Adipocyte (in vitro differentiated cells): ENCODE data around the gene MORN4.
A peak's percentile ranks its signal among the peaks of the same experiment; 100 is the strongest.

ENCODE experiments used
- DNase-seq: peaks from one replicate; pipeline ENCODE4 v3.0.0-alpha.2; 2015; ENCODE audit warnings: low read depth
- H3K27me3 ChIP-seq: replicated peaks from 2 replicates; pipeline ENCODE4 v1.7.0; 2013; ENCODE audit warnings: mild to moderate bottlenecking, low read length, moderate library complexity; ENCODE audit not compliant: control insufficient read depth, insufficient read depth
- H3K36me3 ChIP-seq: 2 replicates; pipeline ENCODE4 v1.7.0; 2013; ENCODE audit warnings: low read length, mild to moderate bottlenecking, moderate library complexity; ENCODE audit not compliant: control insufficient read depth, insufficient read depth, severe bottlenecking
- H3K4me1 ChIP-seq: 2 replicates; pipeline ENCODE4 v1.7.0; 2013; ENCODE audit warnings: mild to moderate bottlenecking, low read length, moderate library complexity; ENCODE audit not compliant: control insufficient read depth, insufficient read depth
- H3K4me3 ChIP-seq: 2 replicates; pipeline ENCODE4 v1.7.0; 2013; ENCODE audit warnings: mild to moderate bottlenecking, low read length, moderate library complexity
- H3K9ac ChIP-seq: 2 replicates; pipeline ENCODE4 v1.7.0; 2013; ENCODE audit warnings: mild to moderate bottlenecking, low read length, moderate library complexity
- H3K9me3 ChIP-seq: 2 replicates; pipeline ENCODE4 v1.7.0; 2013; ENCODE audit warnings: mild to moderate bottlenecking, low read length, moderate library complexity; ENCODE audit not compliant: control insufficient read depth

The MORN4 gene

DNA sequence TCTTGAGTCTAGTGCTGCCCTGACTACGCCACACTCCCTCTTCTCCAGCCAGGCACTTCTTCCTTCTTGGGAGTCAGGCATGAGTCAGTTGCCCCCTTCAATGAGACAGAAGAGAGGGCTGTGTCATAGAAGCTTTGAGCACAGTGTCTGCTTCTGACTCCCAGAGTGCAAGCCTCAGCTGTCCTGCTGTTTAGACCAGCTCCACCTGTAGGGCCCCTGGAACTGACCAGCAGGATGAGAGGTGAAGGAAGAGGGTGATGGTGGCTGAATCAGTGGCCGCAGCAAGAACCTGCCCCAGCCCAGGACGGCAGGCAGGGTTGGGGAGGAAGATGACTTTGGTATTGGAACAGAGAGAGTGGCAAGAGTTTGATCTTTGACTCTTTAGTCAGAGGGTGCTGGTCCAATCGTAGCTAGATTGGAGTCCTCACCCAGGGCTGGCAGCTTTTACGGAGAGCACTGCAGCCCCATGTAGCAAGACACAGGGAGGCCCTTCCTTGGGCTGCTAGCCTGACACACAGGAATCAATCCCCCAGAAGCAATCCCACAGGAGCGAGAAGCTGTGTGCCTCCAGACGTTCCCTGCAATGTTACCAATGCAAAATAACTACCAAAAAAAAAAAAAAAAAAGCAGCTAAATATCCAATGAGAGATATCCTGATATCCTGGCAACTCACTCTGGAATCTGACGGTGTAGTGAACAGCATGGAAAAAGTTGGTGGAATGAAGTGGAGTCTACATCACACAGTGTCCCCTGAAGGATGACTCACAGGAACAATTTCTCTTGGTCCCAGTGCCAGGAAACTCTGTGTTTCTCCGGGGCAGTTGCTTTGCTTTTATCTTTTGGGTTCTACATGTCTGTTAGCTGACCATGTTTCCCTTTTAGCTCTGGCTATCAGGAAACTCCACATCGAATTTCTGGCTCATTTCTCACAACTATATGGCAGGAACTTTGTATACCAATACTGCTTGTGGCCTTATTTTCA, 36.9 kb downstream of the MORN4 start:
- DNase-seq = peak; percentile 85
- Histone ChIP-seq H3K27me3 (no peaks in the 10 kb centered on the region), H3K9ac (peak overlapping the region; percentile 69), H3K4me1 (peaks cover 32% of the 10 kb centered on the region), H3K9me3 (no peaks in the 10 kb centered on the region), H3K4me3 (peak overlapping the region; percentile 57), H3K36me3 (no peaks in the 10 kb centered on the region)

DNA sequence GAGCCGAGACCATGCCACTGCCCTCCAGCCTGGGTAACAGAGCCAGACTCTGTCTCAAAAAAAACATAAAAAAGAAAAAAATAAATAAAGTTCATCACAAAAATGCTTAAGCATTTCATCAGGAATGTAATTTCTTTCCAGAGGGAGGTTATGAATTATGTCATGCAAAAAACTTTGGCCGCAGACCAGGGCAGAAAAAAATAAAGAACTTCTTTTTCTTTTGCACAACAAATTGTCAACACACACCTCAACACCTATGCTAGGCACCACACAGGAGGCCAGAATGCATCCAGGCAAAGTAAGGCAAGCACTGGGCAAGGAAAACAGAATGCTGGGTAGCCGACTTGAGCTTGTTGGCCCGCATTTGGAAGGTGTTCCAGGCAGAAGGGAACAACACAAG, 39.9 kb downstream of the MORN4 start:
- no peaks in the 10 kb centered on the region for H3K9me3 ChIP-seq
- H3K27me3 ChIP-seq = no peaks in the 10 kb centered on the region
- no peak overlapping the region for H3K4me3 ChIP-seq
- H3K36me3 ChIP-seq = no peaks in the 10 kb centered on the region
- H3K9ac ChIP-seq = no peak overlapping the region
- DNase-seq = peak; percentile 72
- peaks cover 32% of the 10 kb centered on the region for H3K4me1 ChIP-seq

DNA sequence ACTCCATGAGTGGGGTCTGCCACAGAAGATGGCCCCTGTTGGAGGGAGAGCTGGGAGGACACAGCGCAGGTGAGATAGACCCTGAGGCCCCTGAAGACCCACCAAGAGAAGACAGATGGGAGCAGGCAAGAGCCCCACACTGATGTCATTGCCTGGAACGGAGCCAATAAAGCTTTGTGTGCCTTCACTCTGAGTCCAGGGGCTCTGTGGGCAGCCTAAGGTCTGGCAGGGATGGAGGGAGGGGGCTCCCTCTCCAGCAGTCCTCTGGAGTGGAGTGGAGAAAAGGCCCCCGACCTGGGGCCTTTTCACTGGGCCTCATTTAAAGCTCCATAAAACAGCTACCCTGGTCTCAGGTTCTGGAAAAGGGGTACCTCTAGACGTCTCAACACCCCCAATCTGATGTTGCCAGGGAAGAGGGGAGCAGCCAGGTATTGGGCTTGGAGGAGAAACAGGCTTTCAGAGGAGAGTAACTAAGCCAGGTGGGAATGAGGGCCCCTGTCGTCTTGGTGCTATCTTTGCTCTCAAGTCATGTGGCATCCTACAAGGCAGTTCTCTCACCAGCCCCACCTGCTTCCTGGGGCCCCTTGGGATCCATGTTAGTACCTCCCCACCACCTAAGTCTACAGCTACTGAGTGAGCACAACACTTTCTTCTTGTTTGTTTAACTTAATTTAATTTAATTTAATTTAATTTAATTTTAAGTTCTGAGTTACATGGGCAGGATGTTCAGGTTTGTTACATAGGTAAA, 42.4 kb downstream of the MORN4 start:
- H3K36me3 ChIP-seq = no peaks in the 10 kb centered on the region
- H3K9me3 ChIP-seq = no peaks in the 10 kb centered on the region
- H3K4me3 ChIP-seq = no peak overlapping the region
- peaks cover 14% of the 10 kb centered on the region for H3K4me1 ChIP-seq
- no peak for DNase-seq
- H3K27me3 ChIP-seq = no peaks in the 10 kb centered on the region
- no peak overlapping the region for H3K9ac ChIP-seq

DNA sequence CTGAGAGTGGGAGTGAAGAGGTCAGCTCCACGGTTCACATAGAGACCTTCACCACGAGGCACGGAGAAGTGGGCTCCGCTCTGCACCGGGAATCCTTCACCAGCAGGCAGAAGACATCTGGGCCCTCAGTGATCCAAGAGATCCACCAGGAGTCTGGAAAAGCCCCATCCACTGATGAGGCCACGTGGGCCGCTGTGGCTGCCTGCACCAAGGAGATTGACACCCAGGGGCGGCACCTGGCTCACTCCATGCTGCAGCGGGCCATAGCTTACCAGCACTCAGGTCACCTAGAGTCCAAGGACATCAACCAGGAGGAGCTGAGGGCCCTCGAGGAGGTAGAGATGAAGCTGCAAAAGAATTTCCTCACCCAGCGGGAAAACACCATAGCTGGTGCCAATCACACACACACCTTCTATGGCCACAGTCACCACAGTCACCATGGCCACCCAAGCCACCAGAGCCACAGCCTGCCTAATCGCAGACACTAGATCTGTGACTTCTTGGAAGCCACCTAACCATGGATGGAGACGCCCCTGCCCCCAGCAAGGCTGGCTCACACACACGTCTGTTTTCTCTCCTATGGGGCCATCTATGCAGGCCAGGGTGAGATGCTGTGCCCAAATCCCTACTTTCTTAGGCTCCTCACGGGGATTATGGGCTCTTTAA, 43.1 kb downstream of the MORN4 start:
- DNase-seq = no peak
- Histone ChIP-seq H3K27me3 (no peaks in the 10 kb centered on the region), H3K9me3 (no peaks in the 10 kb centered on the region), H3K4me3 (no peak overlapping the region), H3K4me1 (peaks cover 10% of the 10 kb centered on the region), H3K9ac (no peak overlapping the region), H3K36me3 (no peaks in the 10 kb centered on the region)

DNA sequence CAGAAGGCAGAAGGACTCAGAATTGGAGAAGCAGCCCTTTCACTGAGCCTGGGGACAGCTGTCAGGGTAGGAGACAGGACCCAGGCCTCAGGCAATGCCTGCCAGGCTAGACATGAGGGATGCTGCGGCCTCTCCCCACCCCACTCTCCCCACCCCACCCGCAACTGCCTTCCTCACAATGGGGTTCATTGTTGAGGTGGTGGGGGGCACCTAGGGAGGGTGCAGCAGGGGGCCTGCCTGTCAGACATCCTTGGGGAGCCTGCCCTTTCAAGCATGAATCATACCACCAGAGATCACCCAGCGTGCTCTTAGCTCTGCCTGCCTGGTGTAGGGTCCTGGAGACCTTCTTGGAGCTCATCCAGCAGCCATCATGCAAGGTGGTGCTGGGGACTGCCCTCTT, 43.8 kb downstream of the MORN4 start, which contains the start of gene C10orf62:
Gene C10orf62 (plus strand): TSS at position 243 of the 400 bp plus-strand sequence. CDS start 177 bp downstream, outside the sequence.
- Histone ChIP-seq H3K36me3 (no peaks in the 10 kb centered on the region), H3K9ac (no peak within 1 kb of the TSS), H3K4me3 (no peak within 1 kb of the TSS), H3K9me3 (no peaks in the 10 kb centered on the region), H3K4me1 (peaks cover 10% of the 10 kb centered on the region), H3K27me3 (no peaks in the 10 kb centered on the region)
- DNase-seq = no peak

DNA sequence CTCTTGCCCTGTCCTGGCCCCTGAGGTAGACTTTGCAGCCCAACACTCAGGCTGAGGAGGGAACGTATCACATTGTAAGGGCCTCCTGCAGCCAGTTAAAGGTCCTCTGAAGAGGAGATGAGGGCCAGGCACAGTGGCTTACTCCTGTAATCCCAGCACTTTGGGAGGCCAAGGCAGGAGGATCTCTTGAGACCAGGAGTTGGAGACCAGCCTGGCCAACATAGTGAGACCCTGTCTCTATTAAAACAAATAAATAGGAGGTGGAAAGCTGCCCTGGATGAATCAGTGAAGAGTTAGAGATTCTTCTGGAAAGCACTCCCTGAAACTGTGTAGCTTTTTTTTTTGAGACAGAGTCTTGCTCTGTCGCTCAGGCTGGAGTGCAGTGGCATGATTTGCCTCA, 46.1 kb downstream of the MORN4 start:
- Histone ChIP-seq H3K9me3 (no peaks in the 10 kb centered on the region), H3K4me1 (peaks cover 4% of the 10 kb centered on the region), H3K4me3 (no peak overlapping the region), H3K27me3 (no peaks in the 10 kb centered on the region), H3K9ac (no peak overlapping the region), H3K36me3 (no peaks in the 10 kb centered on the region)
- DNase-seq = no peak

DNA sequence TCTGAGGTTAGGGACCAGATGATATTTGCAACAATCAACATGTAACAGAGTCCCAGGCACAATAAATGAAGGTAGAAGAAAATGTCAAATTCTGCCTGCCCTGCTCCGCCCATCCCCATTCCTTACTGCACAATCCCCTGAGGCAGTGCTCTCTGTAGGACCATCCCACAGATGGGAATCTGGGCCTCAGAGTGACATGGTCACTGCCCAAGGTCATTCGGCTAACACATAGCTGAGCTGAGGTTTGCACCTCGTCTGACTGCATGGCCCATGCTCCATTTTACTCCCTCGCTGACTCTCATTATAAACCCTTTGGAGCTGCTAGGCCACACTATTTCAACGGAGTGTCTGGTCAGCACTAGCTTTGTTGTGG, 47.9 kb downstream of the MORN4 start:
- Histone ChIP-seq H3K9ac (no peak overlapping the region), H3K36me3 (no peaks in the 10 kb centered on the region), H3K4me3 (no peak overlapping the region), H3K4me1 (peaks cover 4% of the 10 kb centered on the region), H3K9me3 (no peaks in the 10 kb centered on the region), H3K27me3 (no peaks in the 10 kb centered on the region)
- no peak for DNase-seq

DNA sequence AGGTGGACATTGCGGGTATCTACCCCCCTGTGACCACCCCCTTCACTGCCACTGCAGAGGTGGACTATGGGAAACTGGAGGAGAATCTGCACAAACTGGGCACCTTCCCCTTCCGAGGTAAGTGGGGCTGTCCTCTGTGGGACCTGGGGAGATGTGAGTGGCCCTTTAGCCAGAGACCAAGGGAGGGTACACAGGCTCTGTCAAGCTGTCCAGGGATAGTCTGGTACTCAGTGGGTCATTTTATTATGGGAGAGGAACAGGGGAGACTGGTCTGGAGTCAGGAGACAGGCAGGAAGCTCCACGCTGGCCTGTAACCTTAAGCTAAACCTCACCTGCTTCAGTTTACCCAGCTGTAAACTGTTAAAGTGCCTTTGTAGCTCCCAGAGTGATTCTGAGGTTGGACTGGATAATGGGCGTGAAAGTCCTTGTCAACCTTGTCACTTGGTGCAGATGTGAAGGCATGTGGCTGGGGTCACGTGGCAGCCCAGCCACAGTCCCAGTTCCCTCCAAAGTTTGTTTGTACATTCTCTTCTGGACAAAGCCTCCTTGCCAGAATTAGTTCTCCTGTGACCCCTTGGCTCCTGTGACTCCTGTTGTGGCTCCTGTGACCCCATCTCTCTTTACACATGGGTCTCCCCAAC, 48.4 kb downstream of the MORN4 start:
- Histone ChIP-seq H3K4me1 (peaks cover 4% of the 10 kb centered on the region), H3K9me3 (no peaks in the 10 kb centered on the region)

DNA sequence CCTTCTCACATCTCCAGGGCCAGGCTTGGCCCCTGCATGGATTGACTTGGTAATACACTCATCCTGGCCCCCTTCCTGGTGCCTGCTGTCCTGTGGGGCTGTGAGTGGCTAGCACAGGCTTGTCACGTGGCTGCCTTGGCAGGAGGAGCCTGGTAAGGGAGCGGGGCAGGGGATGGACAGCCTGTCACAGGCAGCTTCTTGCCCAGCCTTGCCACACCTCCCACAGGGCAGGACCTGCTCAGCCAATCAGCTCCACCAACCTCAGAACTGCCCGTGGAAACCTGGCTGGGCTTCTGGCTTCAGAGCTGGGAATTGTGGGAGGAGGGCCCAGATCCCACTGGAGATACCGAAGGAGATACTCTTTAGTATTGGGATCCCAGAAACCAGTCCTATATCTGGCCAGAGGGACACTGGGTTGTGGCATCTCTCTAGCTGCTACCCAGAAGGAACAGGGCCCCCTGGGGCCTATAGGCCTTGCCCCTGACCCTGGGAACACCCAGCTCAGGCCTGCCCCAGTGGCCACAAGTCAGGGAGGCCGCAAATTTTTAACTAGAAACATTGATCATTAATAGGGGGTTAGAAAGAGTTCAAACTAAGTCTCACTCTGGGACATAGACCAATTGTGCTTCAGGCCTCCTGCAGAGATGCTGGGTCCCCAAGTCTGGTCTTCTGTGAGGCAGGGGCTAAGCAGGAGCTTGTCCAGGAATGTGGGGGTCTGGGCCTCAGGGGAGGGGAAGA, 49.1 kb downstream of the MORN4 start, which contains the start of gene HOGA1:
Gene HOGA1 (plus strand): TSS at position 330 of the 738 bp plus-strand sequence. CDS start 315 bp downstream, at position 645.
- H3K36me3 ChIP-seq = no peaks in the 10 kb centered on the region
- no peaks in the 10 kb centered on the region for H3K9me3 ChIP-seq
- no peaks in the 10 kb centered on the region for H3K27me3 ChIP-seq
- no peak for DNase-seq
- H3K4me1 ChIP-seq = peaks cover 4% of the 10 kb centered on the region
- H3K4me3 ChIP-seq = no peak within 1 kb of the TSS
- H3K9ac ChIP-seq = no peak within 1 kb of the TSS

More for the DNA sequence above, 48.4 kb downstream of the MORN4 start:
- H3K4me3 ChIP-seq = no peak overlapping the region
- DNase-seq = no peak
- H3K36me3 ChIP-seq = no peaks in the 10 kb centered on the region
- H3K27me3 ChIP-seq = no peaks in the 10 kb centered on the region
- H3K9ac ChIP-seq = no peak overlapping the region

DNA sequence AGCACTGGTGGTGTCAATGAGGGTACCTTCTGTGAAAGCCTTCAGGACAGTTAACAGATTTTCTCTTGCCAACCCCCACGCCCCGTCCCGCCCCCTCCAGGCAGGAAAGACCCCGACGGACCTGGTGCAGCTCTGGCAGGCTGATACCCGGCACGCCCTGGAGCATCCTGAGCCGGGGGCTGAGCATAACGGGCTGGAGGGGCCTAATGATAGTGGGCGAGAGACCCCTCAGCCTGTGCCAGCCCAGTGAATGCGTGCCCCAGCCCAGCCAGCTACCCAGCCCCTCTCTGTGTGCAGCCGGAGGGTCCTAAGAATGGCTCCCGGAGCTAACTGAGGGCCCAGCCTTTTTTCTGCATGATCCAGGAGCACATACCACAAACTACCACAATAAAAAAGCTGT, 49.8 kb downstream of the MORN4 start:
- DNase-seq = no peak
- Histone ChIP-seq H3K27me3 (no peaks in the 10 kb centered on the region), H3K9ac (no peak overlapping the region), H3K4me3 (no peak overlapping the region), H3K9me3 (no peaks in the 10 kb centered on the region), H3K4me1 (peaks cover 4% of the 10 kb centered on the region), H3K36me3 (no peaks in the 10 kb centered on the region)
